A673 (cell line): Measurements from ENCODE around the gene KATNAL1.

ENCODE experiments used
- CTCF ChIP-seq: fragments of 300-800, 200-600 bp; sonication (generic); conservative IDR thresholded peaks from 2 replicates; pipeline ENCODE4 v1.5.1; 2017; ENCODE audit warnings: low read depth, mild to moderate bottlenecking, antibody characterized with exemption, low read length, moderate library complexity, mixed read lengths
- EZH2 ChIP-seq: fragments of 200-600 bp; sonication (generic); IDR thresholded peaks from 2 replicates; pipeline ENCODE4 v1.6.1; 2017; ENCODE audit warnings: borderline replicate concordance, low read depth, mild to moderate bottlenecking, mixed read lengths, antibody characterized with exemption, low read length; ENCODE audit not compliant: poor library complexity, severe bottlenecking

GRCh38 chr13:30346789-30347167, 39.4 kb upstream of the KATNAL1 start:
- TF ChIP-seq CTCF (no peak), EZH2 (no peak)
